GM15510 (cell line): ENCODE results near the gene TOP2A.

ENCODE experiments used
- POLR2A ChIP-seq: IDR thresholded peaks from 3 replicates; pipeline ENCODE4 v1.6.1; 2011; ENCODE audit warnings: borderline replicate concordance; ENCODE audit not compliant: insufficient read length; ENCODE audit errors: extremely low read depth

TOP2A gene

DNA sequence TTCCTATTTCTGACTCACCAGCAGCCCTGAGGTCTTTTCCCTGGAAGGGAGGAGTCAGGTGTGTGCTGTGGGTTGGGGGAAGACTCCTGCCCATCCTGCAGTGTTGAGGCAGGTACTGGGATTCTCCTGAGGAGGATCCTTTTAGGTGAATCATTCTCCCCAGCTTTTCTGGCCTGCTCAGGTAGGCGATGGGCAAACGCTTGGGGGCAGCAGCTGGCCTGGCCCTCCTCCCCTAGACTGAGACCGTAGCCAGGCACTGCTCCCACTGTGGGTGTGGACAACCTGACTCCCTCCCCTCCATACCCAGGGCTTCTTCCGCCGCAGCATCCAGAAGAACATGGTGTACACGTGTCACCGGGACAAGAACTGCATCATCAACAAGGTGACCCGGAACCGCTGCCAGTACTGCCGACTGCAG is 68.2 kb downstream of the TOP2A start:
- TF ChIP-seq POLR2A = no peak

DNA sequence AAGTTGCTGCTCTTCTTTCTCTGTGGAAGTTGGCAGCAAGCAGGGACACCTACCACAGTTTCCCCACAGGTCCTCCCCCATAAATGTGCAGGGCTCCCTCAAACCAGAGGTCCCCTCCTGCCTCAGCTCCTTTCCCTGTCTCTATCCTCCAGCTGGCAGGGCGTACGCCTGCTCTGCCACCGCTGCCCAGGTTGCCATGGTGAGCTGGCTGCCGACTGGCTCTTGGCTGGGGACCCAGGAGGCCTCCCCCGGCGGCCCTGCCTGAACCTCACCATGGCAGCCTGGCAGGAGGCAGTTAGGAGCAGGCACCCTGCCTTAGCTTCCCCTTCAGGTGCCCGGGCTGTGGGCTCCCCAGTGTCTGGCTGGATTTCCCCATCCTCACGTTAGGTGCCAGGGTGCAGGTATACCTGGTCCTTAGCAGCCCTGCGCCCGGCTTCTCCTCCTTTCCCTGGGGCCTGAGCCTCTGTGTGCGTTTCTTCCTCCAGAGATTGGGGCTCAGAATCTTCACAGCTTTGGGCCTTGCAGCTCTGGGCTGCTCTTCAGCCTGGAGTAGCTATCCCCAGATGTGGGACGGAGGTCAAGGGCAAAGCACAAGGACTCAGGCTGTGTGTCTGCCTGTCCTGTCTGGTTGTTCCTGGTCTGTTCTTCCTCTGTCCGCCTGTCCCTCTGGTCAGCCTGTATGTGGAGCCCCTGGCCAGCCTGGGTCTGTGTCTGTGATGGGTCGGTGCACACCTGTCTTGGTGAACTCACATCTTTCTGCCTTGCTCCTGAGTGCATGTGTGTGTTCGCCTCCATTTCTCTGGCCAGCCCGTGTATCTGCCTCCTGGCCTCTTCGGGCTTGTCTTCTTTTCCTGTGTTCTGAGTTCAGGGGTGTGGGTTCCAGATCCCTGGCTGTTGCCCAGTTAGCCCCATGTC is 68.9 kb downstream of the TOP2A start:
- TF ChIP-seq POLR2A = no peak

DNA sequence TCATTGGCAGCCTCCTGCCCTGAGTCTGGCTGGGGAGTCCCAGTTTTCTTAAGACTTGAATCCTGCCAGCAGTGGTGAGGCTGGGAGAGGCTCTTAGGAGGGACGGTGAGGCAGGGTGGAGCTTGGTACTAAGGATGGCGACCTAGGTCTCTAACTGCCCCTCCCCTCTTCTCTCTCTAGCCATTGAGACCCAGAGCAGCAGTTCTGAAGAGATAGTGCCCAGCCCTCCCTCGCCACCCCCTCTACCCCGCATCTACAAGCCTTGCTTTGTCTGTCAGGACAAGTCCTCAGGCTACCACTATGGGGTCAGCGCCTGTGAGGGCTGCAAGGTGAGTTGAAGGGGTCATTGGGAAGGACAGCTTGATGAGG is 69.6 kb downstream of the TOP2A start:
- no peak for TF ChIP-seq POLR2A

DNA sequence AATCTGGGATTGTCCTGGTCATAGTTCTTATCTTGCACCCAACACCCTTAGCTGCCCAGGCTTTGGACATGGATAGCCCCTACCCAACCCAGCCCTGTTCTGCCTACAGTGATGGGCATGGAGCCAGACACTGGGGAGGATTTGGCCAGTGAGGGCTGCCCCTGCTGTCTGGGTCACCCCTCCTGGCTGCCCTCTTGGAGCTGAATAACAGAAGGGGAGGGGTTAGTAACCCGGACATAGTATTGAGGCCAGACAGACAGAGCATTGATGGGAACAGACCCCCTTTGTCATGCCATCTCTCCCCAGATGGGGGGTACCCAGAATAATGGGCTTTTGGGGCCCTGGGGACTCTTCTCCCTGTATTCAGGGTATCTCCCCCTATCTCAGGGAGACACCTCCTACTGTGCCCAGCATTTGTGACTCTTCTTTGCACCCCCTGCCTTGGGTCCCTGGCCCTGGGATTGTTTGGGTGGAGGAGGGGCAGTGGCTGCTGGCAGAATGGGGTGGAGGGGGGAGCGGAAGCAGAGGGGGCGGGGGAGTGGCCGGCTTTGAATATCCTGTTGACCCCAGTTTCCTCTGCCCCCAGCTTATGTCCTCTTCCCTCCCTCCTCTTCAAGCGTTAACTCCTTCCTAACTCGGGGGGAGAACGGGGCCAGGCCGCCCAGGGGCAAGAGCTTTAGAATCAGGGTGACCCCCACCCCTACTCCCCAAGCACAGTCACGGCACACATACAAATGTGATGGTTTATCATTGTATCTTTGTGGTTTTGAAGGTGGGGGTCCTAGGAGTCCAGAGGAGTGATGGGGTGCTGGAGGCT is 70.2 kb downstream of the TOP2A start:
- TF ChIP-seq POLR2A = no peak

DNA sequence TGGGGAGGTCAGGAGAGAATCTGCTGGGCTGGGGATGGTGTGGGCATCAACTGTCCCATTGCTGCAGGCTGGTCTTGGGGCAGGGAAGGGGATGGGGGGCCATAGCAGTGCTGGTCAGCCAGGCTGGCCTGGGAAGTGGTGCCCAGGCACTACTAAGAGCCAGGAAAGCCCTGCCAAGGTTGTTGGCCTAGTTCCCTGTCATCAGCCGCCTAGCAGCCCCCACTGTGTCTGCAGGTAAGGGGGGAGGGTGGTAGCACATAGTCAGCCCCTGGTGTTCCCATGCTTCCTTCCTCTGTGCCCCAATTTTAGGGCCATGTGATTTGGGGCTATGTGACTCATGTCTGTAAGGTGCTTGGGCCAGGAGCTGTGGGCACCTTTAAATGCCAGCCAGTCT is 70.9 kb downstream of the TOP2A start:
- TF ChIP-seq POLR2A = no peak

DNA sequence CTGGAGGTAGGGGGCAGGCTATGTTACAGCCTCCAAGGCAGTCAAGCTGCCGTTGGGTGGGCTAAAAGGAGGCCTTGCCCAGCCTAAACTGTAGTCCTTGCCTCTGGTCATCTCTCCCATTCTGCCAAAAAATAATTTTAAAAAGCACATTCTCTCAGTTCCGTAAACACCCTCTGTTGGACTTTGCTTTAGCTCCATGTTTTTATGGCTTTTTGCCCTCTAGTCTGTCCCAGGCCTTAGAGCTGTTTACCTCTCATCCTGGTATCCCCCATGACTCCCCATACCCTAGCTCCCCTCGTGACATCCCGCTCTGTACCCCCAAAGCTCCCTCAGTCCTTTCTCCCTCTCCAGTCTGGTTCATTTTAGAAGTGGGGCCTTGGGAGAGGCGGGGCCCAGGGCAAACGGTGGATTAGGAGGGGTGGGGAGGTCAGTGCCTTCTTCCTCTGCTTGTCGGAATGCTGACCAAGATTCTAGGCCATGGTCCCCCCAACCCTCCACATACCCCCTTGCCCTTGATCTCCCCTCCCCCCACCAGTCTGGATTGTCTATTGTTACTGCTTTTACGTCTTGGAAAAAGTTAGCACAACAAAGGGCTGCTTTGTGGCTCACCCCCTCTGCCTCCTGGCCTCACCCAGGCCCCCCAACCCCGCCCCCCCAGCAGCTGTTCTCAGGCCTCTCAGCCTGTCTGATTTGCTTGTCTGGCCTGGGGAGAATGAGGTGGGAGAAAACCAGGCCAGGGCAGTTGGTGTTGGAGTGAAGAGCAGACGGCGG is 71.5 kb downstream of the TOP2A start:
- no peak for TF ChIP-seq POLR2A

DNA sequence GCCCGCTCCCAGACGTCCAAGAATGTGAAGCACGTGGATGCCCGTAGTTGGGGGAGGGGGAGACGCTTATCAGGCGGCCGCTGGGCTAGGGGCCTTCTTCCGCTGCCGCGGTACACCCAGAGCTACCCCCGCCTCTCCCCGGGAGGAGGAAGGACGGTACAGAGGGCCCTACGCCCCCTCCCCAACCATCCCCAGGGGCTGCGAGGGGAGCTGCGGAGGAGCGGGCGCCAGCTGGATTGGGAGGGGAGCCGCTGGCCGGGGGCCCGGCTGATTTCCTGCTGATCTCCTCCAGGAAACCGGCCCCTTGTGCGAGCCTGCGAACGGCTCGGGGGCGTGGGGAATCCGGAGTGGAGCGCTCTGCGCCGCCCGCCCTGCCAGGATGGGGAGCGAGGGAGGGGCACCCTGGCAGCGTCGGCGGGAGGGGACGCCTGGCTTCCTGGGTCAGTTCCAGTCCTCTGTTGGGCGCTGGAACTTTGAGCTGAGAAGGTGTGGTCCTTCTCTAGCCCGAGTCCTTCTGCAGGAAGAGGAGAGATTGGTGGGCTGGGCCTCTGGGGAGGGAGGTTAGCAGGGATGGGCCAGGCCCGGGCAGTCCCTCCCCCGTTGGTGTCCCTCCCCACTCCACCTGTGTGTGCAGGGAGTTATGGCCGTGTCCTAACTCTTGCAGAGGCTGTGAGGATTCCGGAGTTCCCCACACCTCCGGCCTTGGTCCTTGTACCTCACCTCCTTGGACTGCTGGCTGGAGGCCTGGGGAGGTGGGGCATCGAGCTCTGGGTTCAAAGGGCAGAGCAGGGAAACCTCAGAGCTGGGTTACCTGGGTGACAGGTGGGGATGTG is 72.3 kb downstream of the TOP2A start:
- TF ChIP-seq POLR2A = no peak

DNA sequence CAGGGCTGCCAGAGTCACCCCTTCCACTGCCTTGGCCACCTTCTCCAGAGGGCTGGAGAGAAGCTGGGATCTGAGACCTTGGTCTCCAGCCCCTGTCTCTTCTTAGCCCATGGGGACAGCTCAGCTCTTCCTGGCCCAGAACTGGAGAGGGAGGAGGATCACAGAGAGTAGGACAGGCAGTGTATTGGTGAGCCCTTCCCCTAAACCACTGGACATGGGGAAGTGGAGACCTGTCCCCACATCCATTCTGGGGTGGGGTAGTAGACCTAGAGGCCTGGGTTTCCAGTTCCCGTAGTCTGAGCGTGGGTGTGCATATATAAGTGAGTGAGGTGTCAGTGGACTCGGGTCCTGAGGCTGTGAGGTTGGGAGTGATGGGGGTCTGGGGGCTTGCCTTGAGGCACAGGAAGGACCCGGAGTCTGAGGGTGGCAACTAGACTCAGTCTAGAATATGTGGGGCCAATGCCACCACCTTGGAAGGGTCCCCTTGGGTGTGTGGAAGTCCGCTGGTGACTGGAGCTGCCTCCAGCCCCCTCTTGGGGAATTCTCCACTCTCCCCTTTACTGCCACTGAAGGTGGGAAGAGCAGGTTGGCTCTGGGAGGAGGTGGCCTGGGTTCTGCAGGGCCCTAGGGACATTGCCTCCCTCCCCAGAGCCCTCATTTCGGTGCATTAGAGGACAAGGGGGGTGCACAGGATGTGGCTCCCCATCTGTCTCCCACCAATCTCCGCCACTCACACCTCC is 73.1 kb downstream of the TOP2A start:
- no peak for TF ChIP-seq POLR2A

DNA sequence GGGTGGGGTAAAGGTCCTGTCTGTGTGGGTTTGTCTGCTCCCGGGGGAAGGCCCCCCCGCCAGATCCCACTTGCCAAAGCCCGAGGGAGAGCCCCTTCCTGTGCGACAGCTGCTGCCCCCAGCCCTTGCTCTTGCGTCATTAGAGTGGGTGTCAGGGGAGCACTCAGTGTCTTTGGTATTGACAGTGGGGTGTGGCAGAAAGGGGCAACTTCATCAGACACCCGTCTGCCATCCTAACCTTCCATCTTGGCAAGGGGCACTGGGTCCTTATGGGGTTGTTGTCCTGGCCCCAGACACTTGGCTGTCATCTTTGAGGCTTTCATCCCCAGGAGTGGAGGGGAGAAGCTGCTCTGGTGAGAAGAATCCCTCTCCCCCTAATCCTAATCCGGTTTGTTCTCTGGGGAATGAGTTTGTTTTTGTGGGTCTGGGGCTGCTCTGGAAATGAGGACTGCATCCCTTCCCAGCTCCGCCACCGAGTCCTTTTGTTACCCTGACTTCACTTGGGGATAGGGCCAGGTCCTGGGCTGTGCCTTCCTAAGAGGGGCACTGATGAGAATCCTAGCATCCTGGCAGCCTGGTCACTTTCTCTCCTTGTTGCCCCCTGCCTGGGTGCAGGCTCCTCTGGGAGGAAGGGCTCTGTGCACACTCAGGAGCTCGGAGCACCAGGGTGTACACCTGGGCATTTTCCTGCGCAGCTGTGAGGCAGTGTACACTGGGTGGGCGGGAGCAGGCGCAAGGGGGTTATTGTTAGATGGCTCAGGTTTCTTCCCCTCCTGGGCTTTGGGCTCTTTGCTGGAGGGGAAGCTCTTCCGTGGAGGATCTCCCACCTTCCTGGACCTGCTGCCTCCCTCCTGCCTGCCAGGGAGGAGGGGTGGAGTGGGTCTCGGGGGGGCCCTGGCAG is 74.2 kb downstream of the TOP2A start:
- TF ChIP-seq POLR2A = no peak

DNA sequence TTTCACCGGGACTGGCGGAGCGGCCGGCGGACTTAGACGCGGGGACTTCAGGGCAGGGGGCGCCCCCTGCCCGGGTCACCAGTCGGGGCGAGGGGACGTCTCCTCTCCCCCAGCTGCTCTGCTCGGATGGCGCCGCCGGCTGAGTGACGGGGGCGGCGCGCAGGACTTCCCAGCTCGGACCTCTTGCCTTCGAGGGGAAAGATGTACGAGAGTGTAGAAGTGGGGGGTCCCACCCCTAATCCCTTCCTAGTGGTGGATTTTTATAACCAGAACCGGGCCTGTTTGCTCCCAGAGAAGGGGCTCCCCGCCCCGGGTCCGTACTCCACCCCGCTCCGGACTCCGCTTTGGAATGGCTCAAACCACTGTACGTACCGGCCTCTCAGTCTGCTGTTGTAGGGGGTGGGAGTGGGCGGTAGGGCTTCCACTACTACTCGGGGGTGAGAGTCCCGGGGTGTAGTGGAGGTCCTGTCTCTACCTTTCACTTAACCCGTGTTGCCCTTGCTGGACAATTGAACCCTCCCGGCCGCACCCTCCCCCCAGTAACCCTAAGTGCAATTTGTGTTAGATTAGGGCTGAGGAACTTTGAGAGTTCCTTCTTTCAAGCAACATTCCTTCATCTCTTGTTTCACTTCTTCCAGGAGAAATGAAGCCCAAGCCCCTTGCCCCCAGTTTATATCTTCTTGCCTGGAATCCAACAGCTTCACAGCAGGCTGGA is 75.0 kb downstream of the TOP2A start:
- TF ChIP-seq POLR2A = no peak

DNA sequence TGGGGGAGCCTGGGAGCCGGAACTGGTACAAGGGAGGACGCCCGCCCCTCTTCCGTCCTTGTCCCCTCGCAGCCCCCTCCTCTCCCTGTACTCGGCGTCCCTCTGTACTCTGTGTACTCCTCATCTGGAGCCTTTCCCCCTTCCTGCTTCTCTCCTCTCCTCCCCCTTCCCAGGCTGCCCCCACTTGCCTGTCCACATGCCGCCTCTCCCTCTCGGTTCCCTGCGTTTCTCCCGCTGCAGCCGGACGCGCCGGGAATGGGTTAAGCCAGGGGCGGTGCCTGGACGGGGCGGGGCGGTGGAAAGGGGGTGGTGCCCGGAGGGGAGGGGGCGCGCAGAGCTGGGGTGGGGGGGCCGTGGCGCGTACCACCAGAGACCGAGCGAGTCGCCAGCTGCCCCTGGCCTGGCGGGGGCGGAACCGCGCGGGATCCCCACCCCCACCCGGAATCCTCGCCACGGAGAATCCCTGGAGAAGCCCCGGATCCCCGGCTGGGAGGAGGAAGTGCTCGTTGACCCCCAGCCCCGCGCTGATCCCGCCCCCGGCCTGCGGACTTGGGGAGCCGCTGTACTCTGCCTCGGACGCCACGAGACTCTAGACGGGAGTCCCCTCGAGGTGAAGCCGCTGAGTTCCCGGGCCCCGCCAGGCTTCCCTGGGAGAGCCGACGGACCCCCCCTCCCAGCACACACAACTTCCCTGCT is 75.7 kb downstream of the TOP2A start:
- no peak for TF ChIP-seq POLR2A

DNA sequence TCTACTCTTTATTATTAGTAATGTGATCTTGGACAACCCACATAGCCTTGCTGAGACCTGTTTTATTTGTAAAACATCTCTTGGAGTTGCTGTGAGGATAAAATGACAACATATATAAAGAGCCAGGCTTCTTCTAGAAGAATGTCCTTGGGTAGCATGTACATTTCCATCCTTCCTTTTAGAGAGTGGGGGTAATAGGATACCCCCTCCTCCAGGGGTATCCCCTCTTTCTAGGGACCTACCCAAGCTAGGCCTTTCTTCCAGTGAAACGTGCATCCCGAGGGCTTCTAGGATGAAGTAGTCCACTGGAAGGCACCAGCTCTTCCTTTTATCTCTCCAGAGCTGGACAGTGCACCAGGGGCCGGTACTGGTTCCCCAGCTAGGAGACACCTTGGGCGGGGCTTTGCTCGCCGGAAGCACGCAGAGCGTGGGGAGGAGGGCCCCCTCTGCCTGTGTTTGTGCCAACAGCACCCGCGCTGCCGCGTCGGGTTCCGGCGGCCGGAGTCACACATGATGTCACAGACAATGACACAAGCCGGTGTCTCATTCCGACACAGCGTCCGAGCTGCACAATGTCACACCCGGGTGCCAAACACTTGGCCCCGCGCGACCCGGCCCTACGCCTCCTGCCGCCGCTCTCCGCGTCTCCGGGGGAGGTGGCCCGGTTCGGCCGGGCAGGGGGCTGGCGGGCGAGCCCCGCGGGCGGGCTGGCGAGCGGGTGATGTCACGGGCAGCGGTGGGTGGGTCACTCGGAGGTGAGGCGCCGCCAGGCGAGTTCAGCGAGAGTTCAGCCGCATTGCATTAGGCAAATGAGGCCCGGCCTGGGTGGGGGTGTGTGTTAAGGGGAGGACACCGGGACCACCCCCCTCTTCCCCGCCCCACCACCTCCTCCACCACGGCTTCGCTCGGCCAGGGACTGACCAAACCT is 76.6 kb downstream of the TOP2A start:
- no peak for TF ChIP-seq POLR2A
